Hepatic stellate cell (primary cell): Measurements from ENCODE around the gene NEK11.

Experiments used
- DNase-seq: peaks from one replicate; pipeline ENCODE4 v3.0.0; 2011; ENCODE audit warnings: low spot score

NEK11 gene

DNA sequence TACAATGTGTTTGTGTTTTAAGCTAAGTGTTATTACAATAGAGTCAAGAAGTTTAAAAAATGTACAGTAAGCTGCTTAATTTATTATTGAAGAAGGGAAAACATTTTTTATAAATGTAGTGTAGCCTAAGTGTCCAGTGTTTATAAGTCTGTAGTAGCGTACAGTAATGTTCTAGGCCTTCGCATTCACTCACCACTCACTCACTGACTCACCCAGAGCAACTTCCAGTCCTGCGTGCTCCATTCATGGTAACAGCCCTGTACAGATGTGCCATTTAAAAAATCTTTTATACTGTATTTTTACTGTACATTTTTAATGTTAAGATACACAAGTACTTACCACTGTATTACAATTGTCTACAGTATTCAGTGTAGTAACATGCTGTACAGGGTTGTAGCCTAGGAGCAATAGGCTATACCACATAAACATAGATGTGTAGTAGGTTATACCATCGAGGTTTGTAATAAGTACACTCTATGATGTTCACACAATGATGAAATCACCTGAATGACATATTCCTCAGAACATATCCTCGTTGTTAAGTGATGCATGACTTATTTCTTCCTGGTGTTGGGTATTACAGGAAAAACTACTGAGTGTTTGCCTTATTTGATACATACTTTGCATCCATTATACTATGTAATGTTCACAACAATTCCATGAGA is 198.3 kb downstream of the NEK11 start:
- DNase-seq: no peak

DNA sequence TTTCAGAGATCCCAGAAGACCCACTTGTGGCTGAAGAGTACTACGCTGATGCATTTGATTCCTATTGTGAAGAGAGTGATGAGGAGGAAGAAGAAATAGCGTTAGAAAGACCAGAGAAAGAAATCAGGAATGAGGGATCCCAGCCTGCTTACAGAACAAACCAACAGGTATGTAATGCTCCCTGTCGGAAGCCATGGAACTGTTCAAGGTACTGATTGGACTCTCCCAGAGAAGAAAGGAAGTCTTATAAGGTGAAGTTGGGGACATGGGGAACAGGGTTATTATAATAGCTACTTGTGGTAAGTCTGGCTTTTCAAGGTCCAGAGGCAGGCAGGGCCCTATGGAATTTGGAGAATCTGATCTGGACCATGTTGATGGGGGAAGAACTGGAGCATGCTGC is 201.8 kb downstream of the NEK11 start:
- no peak for DNase-seq

- no peak for DNase-seq
These were observed 205.2 kb downstream of the NEK11 start for GRCh38 chr3:131231710-131232389.

- no peak for DNase-seq
These were observed 206.1 kb downstream of the NEK11 start for GRCh38 chr3:131232711-131233267.

GRCh38 chr3:131233900-131234668 is 207.4 kb downstream of the NEK11 start:
- DNase-seq: no peak

- DNase-seq: no peak
These were observed 209.7 kb downstream of the NEK11 start for GRCh38 chr3:131236421-131236820.

GRCh38 chr3:131238496-131238895 is 211.8 kb downstream of the NEK11 start:
- DNase-seq: no peak

DNA sequence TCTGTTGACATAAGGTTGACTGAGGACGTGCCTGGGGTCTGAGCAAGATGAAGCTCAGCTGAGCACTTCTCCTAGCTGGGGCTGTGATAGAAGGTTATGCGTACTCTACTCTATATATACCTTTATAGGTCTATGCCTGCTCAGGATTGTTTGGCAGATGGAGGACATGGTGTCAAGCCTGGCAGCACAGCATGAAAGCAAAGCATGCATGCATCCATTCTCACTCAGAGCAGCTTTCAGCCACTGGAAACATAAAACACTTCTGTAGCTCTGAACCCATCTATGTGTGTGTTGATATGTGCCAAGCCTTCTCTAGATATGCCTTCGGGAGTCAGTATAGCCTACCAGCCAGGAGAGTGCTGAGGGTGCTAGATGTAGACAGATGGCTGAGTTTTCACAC is 212.6 kb downstream of the NEK11 start:
- DNase-seq: no peak

DNA sequence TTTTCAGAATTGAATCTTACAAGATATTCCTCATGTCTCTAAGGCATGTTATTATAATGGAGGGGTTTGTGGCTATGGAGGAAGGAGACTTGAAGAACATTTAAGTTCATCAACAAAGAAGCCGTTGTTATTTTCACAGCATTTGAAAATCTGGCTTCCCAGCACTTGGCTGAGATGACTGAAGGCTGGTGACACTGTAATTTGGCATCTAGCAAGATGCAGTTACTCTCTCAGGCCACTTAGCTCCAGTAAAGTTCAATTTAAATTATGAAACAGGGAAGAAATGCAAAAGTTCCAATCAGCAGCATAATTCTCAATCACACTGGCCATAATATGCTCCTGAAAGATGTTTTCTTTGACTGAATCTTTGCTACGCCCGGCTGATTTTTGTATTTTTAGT is 215.5 kb downstream of the NEK11 start:
- DNase-seq: no peak

- DNase-seq: no peak
These were observed 223.8 kb downstream of the NEK11 start for GRCh38 chr3:131250466-131250865.

DNA sequence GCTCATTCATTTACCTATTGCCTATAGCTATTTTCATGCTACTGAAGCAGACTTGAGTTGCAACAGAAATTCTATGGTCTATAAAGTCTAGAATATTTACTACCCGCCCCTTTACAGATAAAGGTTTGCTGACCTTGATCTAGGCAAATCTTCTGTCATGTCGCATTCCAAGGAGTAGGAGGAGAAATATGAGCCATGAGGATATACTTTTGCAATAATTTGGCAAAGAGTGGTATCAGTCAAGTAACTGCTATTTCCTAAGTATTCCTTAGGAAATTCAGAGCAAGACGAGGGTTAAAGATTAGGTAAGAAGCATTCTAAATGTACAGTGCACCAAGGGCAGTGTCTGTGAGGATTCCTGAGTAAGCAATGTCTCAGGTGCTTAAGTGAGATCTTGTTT is 233.8 kb downstream of the NEK11 start:
- DNase-seq: no peak

GRCh38 chr3:131261104-131261503 is 234.4 kb downstream of the NEK11 start:
- DNase-seq: no peak

- no peak for DNase-seq
These were observed 248.9 kb downstream of the NEK11 start for GRCh38 chr3:131275556-131275955.

DNA sequence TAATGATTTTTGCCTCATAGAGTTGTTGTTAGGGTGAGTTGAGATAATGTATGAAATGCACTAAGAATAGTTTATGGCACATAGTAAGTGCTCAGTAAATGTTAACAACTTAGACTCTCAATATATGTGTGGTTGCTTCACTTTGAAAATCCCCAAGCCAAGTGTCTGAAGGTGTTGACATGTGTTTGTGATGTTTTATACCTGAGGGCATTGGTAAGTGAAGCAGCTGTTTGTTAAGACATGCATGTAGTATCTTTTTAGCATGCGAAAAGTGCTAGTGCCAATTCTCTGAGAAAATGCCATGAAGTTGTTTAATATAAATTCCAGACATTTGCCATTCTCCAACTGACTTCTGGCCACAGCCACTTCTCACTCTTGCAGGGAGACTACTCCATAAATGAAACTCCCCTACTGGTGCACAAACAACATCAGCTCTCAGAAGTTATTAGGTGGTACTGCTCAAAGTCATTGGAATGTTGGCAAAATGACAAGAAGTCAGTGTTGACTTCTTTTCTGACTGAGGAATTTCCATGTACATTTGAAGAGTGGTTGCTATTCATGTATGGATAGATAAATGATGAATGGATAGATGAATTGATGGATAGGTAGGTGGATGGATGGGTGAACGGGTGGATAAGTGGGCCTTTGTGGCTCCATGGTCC is 251.3 kb downstream of the NEK11 start:
- no peak for DNase-seq

DNA sequence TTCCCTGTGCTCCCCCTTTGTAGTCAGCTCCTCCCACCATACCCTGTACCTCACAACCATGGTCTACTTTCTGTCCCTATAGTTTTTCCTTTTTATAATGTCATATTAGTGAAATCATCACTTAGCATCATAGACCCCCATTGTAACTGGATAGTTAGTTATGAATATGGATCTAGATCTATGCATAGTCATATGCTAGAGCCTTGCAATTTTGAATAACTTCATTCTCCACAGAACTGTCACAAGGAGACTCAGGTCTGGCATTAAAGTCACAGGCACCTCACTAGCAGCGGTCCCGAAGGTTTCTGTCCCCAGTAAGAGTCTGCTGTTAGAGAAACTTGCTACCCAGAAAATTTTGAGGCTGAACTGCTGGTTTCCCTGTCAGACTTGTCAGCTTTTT is 252.9 kb downstream of the NEK11 start:
- DNase-seq: no peak

GRCh38 chr3:131282379-131282778 is 255.7 kb downstream of the NEK11 start:
- no peak for DNase-seq

DNA sequence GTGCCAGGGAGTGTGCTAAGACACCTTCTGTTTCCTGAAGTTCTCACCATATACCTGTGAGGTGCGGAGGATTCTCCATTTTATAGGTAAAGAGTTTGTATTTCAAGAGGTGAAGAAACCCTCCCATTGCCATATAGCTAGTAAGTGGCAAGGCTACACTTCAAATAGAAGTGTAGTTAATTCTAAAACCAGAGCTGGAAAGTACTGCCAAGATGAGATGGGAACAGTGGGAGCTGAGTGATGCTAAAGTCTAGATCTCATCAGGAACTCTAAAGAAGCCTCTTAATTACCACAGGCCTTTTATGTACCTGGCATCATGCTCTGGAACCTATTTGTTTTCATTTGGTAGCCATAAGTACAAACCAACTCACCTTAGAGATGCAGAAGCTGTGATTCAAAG is 256.3 kb downstream of the NEK11 start:
- DNase-seq: no peak

GRCh38 chr3:131283862-131284261 is 257.2 kb downstream of the NEK11 start:
- DNase-seq: no peak

- no peak for DNase-seq
These were observed 257.6 kb downstream of the NEK11 start for GRCh38 chr3:131284302-131284701.

DNA sequence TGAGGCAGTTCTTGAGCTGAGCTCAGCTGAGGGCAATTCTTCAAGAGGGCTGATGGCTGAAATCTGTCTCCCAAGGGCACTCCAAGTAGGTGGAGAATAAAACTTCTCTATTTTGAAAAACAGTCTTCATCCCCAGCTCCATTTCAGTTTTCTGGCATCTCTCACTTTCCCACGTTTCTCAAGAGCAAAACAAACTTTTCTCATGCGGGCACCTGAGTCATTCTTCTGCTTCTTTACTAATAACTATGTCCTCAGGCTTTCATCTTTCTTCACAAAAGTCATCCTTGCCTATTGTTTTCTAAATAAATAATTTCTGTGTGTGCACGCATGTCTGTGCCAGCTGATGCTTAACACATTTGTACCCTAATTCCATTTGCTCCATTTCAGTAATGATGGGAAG is 258.8 kb downstream of the NEK11 start:
- no peak for DNase-seq

DNA sequence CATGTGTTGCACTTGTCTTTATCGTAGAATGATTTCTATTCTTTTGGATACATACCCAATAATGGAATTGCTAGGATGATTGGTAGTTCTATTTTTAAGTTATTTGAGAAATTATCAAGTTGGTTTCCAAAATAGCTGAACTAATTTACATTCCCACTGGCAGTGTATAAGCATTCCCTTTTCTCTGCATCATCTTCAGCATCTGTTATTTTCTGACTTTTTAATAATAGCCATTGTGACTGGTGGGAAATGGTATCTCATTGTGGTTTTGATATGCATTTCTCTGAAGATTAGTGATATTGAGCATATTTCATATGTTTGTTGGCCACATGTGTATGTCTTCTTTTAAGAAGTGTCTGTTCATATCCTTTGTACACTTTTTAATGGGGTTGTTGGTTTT is 273.2 kb downstream of the NEK11 start:
- DNase-seq: no peak

DNA sequence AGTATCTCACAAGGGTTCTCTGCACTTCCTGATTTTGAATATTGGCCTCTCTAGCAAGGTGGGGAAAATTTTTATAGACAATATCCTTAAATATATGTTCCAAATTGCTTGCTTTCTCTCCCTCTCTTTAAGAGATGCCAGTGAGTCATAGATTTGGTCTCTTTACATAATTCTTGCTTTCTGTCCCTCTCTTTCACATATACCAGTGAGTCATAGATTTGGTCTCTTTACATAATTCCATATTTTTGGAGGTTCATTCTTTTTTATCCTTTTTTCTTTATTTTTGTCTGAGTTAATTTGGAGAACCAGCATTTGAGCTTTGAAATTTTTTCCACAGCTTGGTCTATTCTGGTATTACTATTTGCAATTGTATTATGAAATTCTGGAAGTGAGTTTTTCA is 277.2 kb downstream of the NEK11 start:
- DNase-seq: no peak
